ENCODE measurements around the gene BRS3. TPM values are rescaled to one million over a fixed set of nuclear protein-coding genes. Genes with fewer than 3 reads are reported as not detected.

BRS3 gene
- total RNA-seq, 1 experiment from 2014 or later, result not detected

- no peak overlapping the region for H3K27ac ChIP-seq
- no peak for DNase-seq (ENCODE audit: low read depth in 1 of 2, low spot score in 2 of 2)
- no peaks in the 10 kb centered on the region for H3K36me3 ChIP-seq
- H3K27me3 ChIP-seq (replicated peaks), result no peaks in the 10 kb centered on the region
- H3K9me3 ChIP-seq (replicated peaks), result no peaks in the 10 kb centered on the region
- H3K4me3 ChIP-seq, result no peak overlapping the region
- H3K4me1 ChIP-seq (replicated peaks), result no peaks in the 10 kb centered on the region
Measured at GRCh38 chrX:136468391-136469103, 19.2 kb upstream of the BRS3 start.

GRCh38 chrX:136473663-136474062 is 14.1 kb upstream of the BRS3 start:
- DNase-seq (ENCODE audit: low read depth in 1 of 2, low spot score in 2 of 2), result no peak
- no peaks in the 10 kb centered on the region for H3K27me3 ChIP-seq (replicated peaks)
- H3K9me3 ChIP-seq (replicated peaks), result no peaks in the 10 kb centered on the region
- H3K4me3 ChIP-seq, result no peak overlapping the region
- H3K36me3 ChIP-seq, result no peaks in the 10 kb centered on the region
- no peaks in the 10 kb centered on the region for H3K4me1 ChIP-seq (replicated peaks)
- no peak overlapping the region for H3K27ac ChIP-seq

- H3K27ac ChIP-seq, result no peak overlapping the region
- no peaks in the 10 kb centered on the region for H3K27me3 ChIP-seq (replicated peaks)
- H3K4me1 ChIP-seq (replicated peaks), result no peaks in the 10 kb centered on the region
- H3K4me3 ChIP-seq, result no peak overlapping the region
- H3K9me3 ChIP-seq (replicated peaks), result no peaks in the 10 kb centered on the region
- no peaks in the 10 kb centered on the region for H3K36me3 ChIP-seq
- DNase-seq (ENCODE audit: low read depth in 1 of 2, low spot score in 2 of 2), result no peak
Measured at GRCh38 chrX:136475236-136475635, 12.5 kb upstream of the BRS3 start.

- DNase-seq (ENCODE audit: low read depth in 1 of 2, low spot score in 2 of 2), result no peak
- no peaks in the 10 kb centered on the region for H3K36me3 ChIP-seq
- no peak overlapping the region for H3K4me3 ChIP-seq
- no peaks in the 10 kb centered on the region for H3K27me3 ChIP-seq (replicated peaks)
- no peak overlapping the region for H3K27ac ChIP-seq
- H3K4me1 ChIP-seq (replicated peaks), result no peaks in the 10 kb centered on the region
- no peaks in the 10 kb centered on the region for H3K9me3 ChIP-seq (replicated peaks)
Measured at GRCh38 chrX:136476501-136476900, 11.2 kb upstream of the BRS3 start.

GRCh38 chrX:136477026-136477425 is 10.7 kb upstream of the BRS3 start:
- H3K36me3 ChIP-seq, result no peaks in the 10 kb centered on the region
- no peak overlapping the region for H3K4me3 ChIP-seq
- no peak for DNase-seq (ENCODE audit: low read depth in 1 of 2, low spot score in 2 of 2)
- H3K9me3 ChIP-seq (replicated peaks), result no peaks in the 10 kb centered on the region
- no peak overlapping the region for H3K27ac ChIP-seq
- no peaks in the 10 kb centered on the region for H3K27me3 ChIP-seq (replicated peaks)
- no peaks in the 10 kb centered on the region for H3K4me1 ChIP-seq (replicated peaks)

- Histone ChIP-seq H3K27me3 (replicated peaks) (no peaks in the 10 kb centered on the region), H3K9me3 (replicated peaks) (no peaks in the 10 kb centered on the region), H3K4me1 (replicated peaks) (no peaks in the 10 kb centered on the region), H3K4me3 (no peak overlapping the region), H3K36me3 (no peaks in the 10 kb centered on the region), H3K27ac (no peak overlapping the region)
- DNase-seq (ENCODE audit: low read depth in 1 of 2, low spot score in 2 of 2), result no peak
Measured at GRCh38 chrX:136480383-136480782, 7.4 kb upstream of the BRS3 start.

GRCh38 chrX:136488706-136489105 is 959 bp downstream of the BRS3 start:
- no peaks in the 10 kb centered on the region for H3K36me3 ChIP-seq
- DNase-seq (ENCODE audit: low read depth in 1 of 2, low spot score in 2 of 2), result no peak
- H3K4me3 ChIP-seq, result no peak overlapping the region
- no peaks in the 10 kb centered on the region for H3K4me1 ChIP-seq (replicated peaks)
- no peak overlapping the region for H3K27ac ChIP-seq
- H3K9me3 ChIP-seq (replicated peaks), result no peaks in the 10 kb centered on the region
- peaks cover 6% of the 10 kb centered on the region; the same call in 1 of the 2 replicates for H3K27me3 ChIP-seq (replicated peaks)

GRCh38 chrX:136491832-136492231 is 4.1 kb downstream of the BRS3 start:
- Histone ChIP-seq H3K4me1 (replicated peaks) (no peaks in the 10 kb centered on the region), H3K9me3 (replicated peaks) (no peaks in the 10 kb centered on the region), H3K27ac (no peak overlapping the region), H3K4me3 (no peak overlapping the region), H3K36me3 (no peaks in the 10 kb centered on the region), H3K27me3 (replicated peaks) (peaks cover 6% of the 10 kb centered on the region; the same call in 1 of the 2 replicates)
- DNase-seq (ENCODE audit: low read depth in 1 of 2, low spot score in 2 of 2), result no peak

GRCh38 chrX:136493011-136493410 is 5.3 kb downstream of the BRS3 start:
- no peaks in the 10 kb centered on the region for H3K36me3 ChIP-seq
- DNase-seq (ENCODE audit: low read depth in 1 of 2, low spot score in 2 of 2), result no peak
- H3K9me3 ChIP-seq (replicated peaks), result no peaks in the 10 kb centered on the region
- peaks cover 6% of the 10 kb centered on the region; the same call in 1 of the 2 replicates for H3K27me3 ChIP-seq (replicated peaks)
- H3K4me3 ChIP-seq, result no peak overlapping the region
- no peak overlapping the region for H3K27ac ChIP-seq
- no peaks in the 10 kb centered on the region for H3K4me1 ChIP-seq (replicated peaks)

GRCh38 chrX:136495043-136495442 is 7.3 kb downstream of the BRS3 start:
- Histone ChIP-seq H3K27me3 (replicated peaks) (peaks cover 4% of the 10 kb centered on the region; the same call in 1 of the 2 replicates), H3K36me3 (no peaks in the 10 kb centered on the region), H3K4me3 (no peak overlapping the region), H3K9me3 (replicated peaks) (no peaks in the 10 kb centered on the region), H3K27ac (no peak overlapping the region), H3K4me1 (replicated peaks) (no peaks in the 10 kb centered on the region)
- no peak for DNase-seq (ENCODE audit: low read depth in 1 of 2, low spot score in 2 of 2)

GRCh38 chrX:136496186-136496763 is 8.5 kb downstream of the BRS3 start:
- Histone ChIP-seq H3K4me3 (peak overlapping the region; percentile 85), H3K4me1 (replicated peaks) (no peaks in the 10 kb centered on the region), H3K36me3 (peaks cover 6% of the 10 kb centered on the region; the same call in 1 of the 2 replicates), H3K27ac (peak overlapping the region; percentile 97), H3K27me3 (replicated peaks) (0 out of 2 replicates have a peak, but pooled peaks cover 3% of the 10 kb centered on the region), H3K9me3 (replicated peaks) (no peaks in the 10 kb centered on the region)
- no peak for DNase-seq (ENCODE audit: low read depth in 1 of 2, low spot score in 2 of 2)

GRCh38 chrX:136496764-136497555 is 9.2 kb downstream of the BRS3 start:
- Histone ChIP-seq H3K4me3 (peak overlapping the region; percentile 85), H3K36me3 (peaks cover 6% of the 10 kb centered on the region; the same call in 1 of the 2 replicates), H3K9me3 (replicated peaks) (no peaks in the 10 kb centered on the region), H3K27ac (peak overlapping the region; percentile 97), H3K4me1 (replicated peaks) (no peaks in the 10 kb centered on the region), H3K27me3 (replicated peaks) (no peaks in the 10 kb centered on the region)
- peak; percentile 83 to 85 for DNase-seq (ENCODE audit: low read depth in 1 of 2, low spot score in 2 of 2)

GRCh38 chrX:136497556-136498052 is 9.9 kb downstream of the BRS3 start, which contains the start of gene HTATSF1:
TSS of gene HTATSF1 (plus strand) at chrX:136497592. CDS start at chrX:136497685, 93 bp downstream.
- Histone ChIP-seq H3K27me3 (replicated peaks) (no peaks in the 10 kb centered on the region), H3K4me3 (peak within 1 kb of the TSS; percentile 85), H3K4me1 (replicated peaks) (no peaks in the 10 kb centered on the region), H3K27ac (peak within 1 kb of the TSS; percentile 97), H3K36me3 (peaks cover 6% of the 10 kb centered on the region; the same call in 1 of the 2 replicates), H3K9me3 (replicated peaks) (no peaks in the 10 kb centered on the region)
- DNase-seq (ENCODE audit: low read depth in 1 of 2, low spot score in 2 of 2), result peak in 1 of 2 experiments; percentile 23
